Skeletal muscle satellite cell (primary cell): ENCODE measurements around the gene VAV2.

Source experiments
- H3K27me3 ChIP-seq: 2 replicates; pipeline ENCODE4 v1.7.0; 2013; ENCODE audit warnings: low read length; ENCODE audit not compliant: control insufficient read depth, insufficient read depth
- H3K36me3 ChIP-seq: 2 replicates; pipeline ENCODE4 v1.7.0; 2013; ENCODE audit warnings: mild to moderate bottlenecking, control low read depth, low read length; ENCODE audit not compliant: insufficient read depth
- H3K4me1 ChIP-seq: 2 replicates; pipeline ENCODE4 v1.7.0; 2013; ENCODE audit warnings: low read length; ENCODE audit not compliant: control insufficient read depth, insufficient read depth
- H3K4me2 ChIP-seq: 2 replicates; pipeline ENCODE4 v1.7.0; 2013; ENCODE audit warnings: mild to moderate bottlenecking, low read length
- H3K4me3 ChIP-seq: 2 replicates; pipeline ENCODE4 v1.7.0; 2013; ENCODE audit warnings: low read length
- H3K9ac ChIP-seq: 2 replicates; pipeline ENCODE4 v1.7.0; 2013; ENCODE audit warnings: mild to moderate bottlenecking, low read depth, low read length, moderate library complexity
- H3K9me3 ChIP-seq: replicated peaks from 2 replicates; pipeline ENCODE4 v1.7.0; 2013; ENCODE audit warnings: mild to moderate bottlenecking, control low read depth, low read length

VAV2 gene

GRCh38 chr9:133727277-133727875 lies 264.7 kb downstream of the VAV2 start:
- Histone ChIP-seq H3K4me2 (no peak overlapping the region), H3K4me3 (no peak overlapping the region), H3K4me1 (no peaks in the 10 kb centered on the region), H3K9me3 (no peaks in the 10 kb centered on the region), H3K27me3 (peaks cover 4% of the 10 kb centered on the region), H3K9ac (no peak overlapping the region), H3K36me3 (no peaks in the 10 kb centered on the region)

- peaks cover 4% of the 10 kb centered on the region for H3K27me3 ChIP-seq
- no peaks in the 10 kb centered on the region for H3K4me1 ChIP-seq
- no peaks in the 10 kb centered on the region for H3K9me3 ChIP-seq
- H3K4me2 ChIP-seq, result no peak overlapping the region
- H3K9ac ChIP-seq, result no peak overlapping the region
- H3K4me3 ChIP-seq, result no peak overlapping the region
- H3K36me3 ChIP-seq, result no peaks in the 10 kb centered on the region
These were observed 265.5 kb downstream of the VAV2 start for GRCh38 chr9:133726401-133727276.

- Histone ChIP-seq H3K27me3 (peaks cover 7% of the 10 kb centered on the region), H3K4me3 (no peak overlapping the region), H3K9me3 (no peaks in the 10 kb centered on the region), H3K36me3 (no peaks in the 10 kb centered on the region), H3K4me2 (no peak overlapping the region), H3K9ac (no peak overlapping the region), H3K4me1 (no peaks in the 10 kb centered on the region)
These were observed 266.2 kb downstream of the VAV2 start for GRCh38 chr9:133725886-133726285.

GRCh38 chr9:133718563-133719315 lies 273.4 kb downstream of the VAV2 start:
- no peak overlapping the region for H3K4me3 ChIP-seq
- no peak overlapping the region for H3K4me2 ChIP-seq
- H3K36me3 ChIP-seq, result no peaks in the 10 kb centered on the region
- peaks cover 31% of the 10 kb centered on the region for H3K4me1 ChIP-seq
- H3K9ac ChIP-seq, result no peak overlapping the region
- H3K27me3 ChIP-seq, result peaks cover 3% of the 10 kb centered on the region
- no peaks in the 10 kb centered on the region for H3K9me3 ChIP-seq

GRCh38 chr9:133717113-133718031 lies 274.8 kb downstream of the VAV2 start:
- Histone ChIP-seq H3K36me3 (no peaks in the 10 kb centered on the region), H3K4me2 (no peak overlapping the region), H3K9ac (no peak overlapping the region), H3K9me3 (no peaks in the 10 kb centered on the region), H3K27me3 (peaks cover 3% of the 10 kb centered on the region), H3K4me3 (no peak overlapping the region), H3K4me1 (peaks cover 44% of the 10 kb centered on the region)

- H3K9ac ChIP-seq, result peak overlapping the region; percentile 75
- peaks cover 3% of the 10 kb centered on the region for H3K27me3 ChIP-seq
These were observed 275.5 kb downstream of the VAV2 start for GRCh38 chr9:133716564-133717112.

GRCh38 chr9:133715866-133716563 lies 276.1 kb downstream of the VAV2 start:
- H3K4me2 ChIP-seq, result peak overlapping the region; percentile 71
- H3K4me3 ChIP-seq, result peak overlapping the region; percentile 28
- no peaks in the 10 kb centered on the region for H3K36me3 ChIP-seq
- H3K4me1 ChIP-seq, result peaks cover 58% of the 10 kb centered on the region
- peaks cover under 1% of the 10 kb centered on the region for H3K27me3 ChIP-seq
- H3K9ac ChIP-seq, result peak overlapping the region; percentile 75
- no peaks in the 10 kb centered on the region for H3K9me3 ChIP-seq

More at GRCh38 chr9:133716564-133717112, 275.5 kb downstream of the VAV2 start:
- Histone ChIP-seq H3K9me3 (no peaks in the 10 kb centered on the region), H3K4me1 (peaks cover 52% of the 10 kb centered on the region), H3K36me3 (no peaks in the 10 kb centered on the region), H3K4me3 (no peak overlapping the region), H3K4me2 (no peak overlapping the region)

- Histone ChIP-seq H3K9me3 (no peaks in the 10 kb centered on the region), H3K4me3 (peak overlapping the region; percentile 28), H3K27me3 (no peaks in the 10 kb centered on the region), H3K36me3 (no peaks in the 10 kb centered on the region), H3K4me2 (peak overlapping the region; percentile 71), H3K4me1 (peaks cover 64% of the 10 kb centered on the region), H3K9ac (peak overlapping the region; percentile 75)
These were observed 276.7 kb downstream of the VAV2 start for GRCh38 chr9:133715295-133715865.

- Histone ChIP-seq H3K4me1 (peaks cover 66% of the 10 kb centered on the region), H3K36me3 (no peaks in the 10 kb centered on the region), H3K4me2 (peak overlapping the region; percentile 71), H3K27me3 (no peaks in the 10 kb centered on the region), H3K9ac (peak overlapping the region; percentile 75), H3K4me3 (peak overlapping the region; percentile 28), H3K9me3 (no peaks in the 10 kb centered on the region)
These were observed 277.4 kb downstream of the VAV2 start for GRCh38 chr9:133714606-133715294.
